A204.1 (cell line): Measurements from ENCODE around the gene HSD17B14.
"Not testable (repeated sequence)": the region's sequence is repeated elsewhere in the genome, so short reads cannot be mapped to it uniquely, and the experiment has no call there.

Experiments
- FAIRE-seq: peaks from 2 replicates; lab custom pipeline; 2012; peaks lifted over from hg19 to GRCh38; lab: Jason Lieb, UNC

The HSD17B14 gene

DNA sequence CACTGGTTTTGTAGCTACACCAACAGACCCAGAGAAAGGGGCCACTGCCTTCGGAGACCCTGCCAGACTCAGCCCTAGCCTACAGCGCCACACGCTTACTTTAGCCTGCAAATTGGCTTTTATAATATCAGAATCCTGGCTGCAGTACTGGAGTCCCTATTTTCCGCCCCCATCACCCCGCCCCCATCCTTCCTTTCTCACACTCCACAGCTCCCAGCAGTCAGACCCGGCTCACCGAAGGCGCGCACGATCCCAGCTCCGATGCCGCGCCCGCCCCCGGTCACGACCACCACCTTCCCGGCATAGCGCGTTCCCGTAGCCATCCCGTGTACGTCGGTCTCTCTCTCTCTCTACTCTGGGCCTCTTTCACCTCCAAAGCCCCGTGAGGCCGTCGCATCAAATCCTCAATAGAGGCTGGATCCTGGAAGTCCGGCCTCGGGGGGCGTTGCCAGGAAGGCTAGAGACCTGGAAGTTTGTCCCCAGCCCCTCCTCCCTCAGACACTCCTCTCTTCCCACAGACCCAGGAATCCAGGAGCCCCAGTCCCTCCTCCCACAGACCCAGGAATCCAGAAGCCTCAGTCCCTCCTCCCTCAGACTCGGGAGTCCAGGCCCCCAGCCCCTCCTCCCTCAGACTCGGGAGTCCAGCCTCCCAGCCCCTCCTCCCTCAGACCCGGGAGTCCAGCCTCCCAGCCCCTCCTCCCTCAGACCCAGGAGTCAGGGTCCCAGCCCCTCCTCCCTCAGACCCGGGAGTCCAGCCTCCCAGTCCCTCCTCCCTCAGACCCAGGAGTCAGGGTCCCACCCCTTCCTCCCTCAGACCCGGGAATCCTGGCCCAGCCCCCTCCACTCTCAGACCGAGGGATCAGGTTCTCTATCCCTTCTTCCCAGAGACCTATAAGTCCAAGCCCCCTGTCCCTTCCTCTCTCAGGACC, at the start of gene HSD17B14:
HSD17B14 (minus strand) TSS at position 403 of the 929 bp plus-strand sequence; CDS start at position 323, 80 bp downstream.
- no peak for FAIRE-seq

DNA sequence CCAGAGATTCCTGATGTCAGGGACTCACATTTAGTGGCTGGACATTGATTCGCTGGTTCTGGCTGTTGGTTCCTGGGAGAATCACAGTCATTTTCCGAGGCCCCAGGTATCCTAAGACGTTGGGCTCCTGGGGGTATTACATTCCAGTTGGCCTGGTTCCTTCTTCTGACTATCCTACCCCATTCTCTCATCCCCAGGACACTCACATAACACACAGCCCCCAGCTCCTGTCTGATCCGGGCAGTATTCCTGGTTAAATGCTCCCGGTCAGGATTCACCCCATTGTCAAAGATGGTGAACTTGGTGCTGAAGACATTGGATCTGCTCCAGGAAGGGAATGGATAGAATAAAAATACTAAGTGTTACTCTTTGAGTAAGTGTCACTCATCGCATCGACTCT, 47.4 kb upstream of the HSD17B14 start:
- no peak for FAIRE-seq

DNA sequence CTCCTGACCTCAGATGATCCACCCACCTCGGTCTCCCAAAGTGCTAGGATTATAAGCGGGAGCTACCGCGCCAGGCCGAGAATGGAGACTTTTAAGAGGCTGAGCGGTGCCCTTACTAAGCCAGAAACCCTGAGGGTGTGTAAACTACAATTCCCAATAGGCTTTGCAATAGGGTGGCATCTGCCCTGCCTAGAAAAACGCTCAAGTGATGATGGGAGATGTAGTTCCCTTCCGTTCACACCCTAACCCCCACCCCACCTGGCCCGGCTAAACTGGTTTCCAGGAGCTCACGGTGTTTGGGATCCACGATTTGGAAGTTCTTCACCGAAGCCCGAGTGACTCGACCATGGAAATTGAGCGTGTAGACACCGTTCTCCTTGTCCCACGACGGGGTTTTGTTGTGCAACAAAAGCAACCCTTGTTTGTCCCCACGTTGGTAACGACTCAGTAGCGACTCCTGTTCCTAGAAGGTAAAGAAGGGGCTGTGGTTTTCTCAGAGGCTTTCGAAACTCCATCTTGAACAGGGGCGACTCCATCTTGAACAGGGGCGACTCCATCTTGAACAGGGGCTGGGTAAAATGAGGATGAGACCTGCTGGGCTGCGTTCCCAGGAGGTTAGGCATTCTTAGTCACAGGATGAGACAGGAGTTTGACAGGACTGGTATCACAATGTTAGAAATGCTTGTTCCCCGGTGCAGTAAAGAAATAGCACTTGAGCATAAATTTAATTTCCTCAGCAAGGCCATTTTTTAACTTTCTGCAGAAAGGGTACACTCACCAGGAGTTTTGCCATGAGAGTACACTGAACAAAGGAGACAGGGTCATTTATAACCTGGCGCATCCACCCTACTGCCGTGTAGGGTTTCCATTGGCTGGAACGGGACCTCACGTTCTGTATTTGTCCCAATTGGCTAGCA, 45.7 kb upstream of the HSD17B14 start:
- no peak for FAIRE-seq

DNA sequence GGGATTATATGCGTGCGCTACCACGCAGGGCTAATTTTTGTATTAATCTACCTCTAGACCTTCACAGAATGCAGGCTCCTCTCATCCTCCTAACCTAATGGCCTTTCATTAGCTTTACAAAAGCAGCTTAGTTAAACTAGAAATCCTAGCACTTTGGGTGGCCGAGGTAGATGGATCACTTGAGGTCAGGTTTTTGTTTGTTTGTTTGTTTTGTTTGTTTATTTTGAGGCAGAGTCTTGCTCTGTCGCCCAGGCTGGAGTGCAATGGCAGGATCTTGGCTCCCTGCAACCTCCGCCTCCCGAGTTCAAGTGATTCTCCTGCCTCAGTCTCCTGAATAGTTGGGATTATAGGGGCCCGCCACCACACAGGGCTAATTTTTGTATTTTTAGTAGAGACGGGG, 43.4 kb upstream of the HSD17B14 start:
- FAIRE-seq: not testable (repeated sequence)

DNA sequence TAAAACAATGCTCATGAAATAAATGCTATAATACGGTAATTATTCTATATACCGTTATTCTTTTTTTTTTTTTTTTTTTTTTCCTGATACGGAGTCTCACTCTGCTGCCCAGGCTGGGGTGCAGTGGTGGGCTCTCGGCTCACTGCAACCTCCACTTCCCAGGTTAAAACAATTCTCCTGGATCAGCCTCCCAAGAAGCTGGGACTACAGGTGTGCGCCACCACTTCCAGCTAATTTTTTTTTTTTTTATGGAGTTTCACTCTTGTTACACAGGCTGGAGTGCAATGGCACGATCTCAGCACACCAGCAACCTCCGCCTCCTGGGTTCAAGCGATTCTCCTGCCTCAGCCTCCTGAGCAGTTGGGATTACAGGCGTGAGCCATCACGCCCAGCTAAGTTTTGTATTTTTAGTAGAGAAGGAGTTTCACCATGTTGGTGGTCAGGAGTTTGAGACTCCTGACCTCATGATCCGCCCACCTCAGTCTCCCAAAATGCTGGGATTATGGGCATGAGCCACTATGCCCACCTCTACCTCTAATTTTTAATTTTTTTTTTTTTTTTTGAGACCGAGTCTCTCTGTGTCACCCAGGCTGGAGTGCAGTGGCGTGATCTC, 42.8 kb upstream of the HSD17B14 start:
- FAIRE-seq: no peak

DNA sequence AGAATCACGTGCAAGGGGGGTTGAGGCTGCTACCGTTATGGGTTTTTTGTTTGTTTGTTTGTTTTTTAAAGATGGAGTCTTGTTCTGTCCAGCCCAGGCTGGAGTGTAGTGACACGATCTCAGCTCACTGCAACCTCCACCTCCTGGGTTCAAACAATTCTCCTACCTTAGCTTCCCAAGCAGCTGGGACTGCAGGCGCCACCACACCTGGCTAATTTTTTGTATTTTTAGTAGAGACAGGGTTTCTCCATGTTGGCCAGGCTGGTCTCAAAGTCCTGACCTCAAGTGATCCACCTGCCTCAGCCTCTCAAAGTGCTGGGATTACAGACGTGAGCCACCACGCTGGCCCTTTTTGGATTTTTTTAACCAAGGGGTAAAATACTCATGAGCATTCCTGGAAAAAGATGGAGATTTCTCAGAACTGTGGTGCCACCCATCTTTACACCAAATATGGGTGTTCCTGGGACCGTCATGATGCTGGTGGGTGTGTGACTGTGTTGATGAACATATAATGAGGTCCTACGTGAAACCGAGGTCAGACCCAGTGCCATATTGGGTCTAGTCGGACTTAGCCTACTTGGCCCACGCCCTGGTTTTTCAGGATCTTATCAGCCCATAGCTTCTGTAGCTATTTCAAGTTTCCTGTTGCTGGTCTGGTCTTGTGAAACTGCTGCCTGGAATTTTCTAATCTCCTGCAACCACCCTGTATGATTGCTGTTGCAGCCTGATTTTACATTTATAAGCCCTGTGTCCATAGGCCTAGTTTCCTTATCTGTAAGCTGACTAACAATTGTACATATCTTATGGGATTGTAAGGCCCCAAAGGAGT, 42.1 kb upstream of the HSD17B14 start:
- FAIRE-seq: no peak

DNA sequence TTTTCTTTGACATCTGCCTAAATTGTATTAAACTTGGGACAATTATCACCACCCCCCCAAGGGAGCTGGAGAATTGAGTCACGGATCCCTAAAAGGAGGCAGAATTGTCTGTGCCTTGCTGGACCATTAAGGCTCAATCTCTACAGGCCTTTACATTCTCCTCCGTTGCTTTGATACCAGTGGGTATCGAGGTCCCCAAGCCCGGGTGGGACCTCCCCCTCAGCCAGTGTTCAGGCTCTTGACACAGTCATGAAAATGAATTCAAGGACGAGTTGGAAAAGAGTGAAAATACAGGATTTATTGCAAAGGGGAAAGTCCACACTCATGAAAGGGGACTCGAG, 41.5 kb upstream of the HSD17B14 start:
- FAIRE-seq: no peak

DNA sequence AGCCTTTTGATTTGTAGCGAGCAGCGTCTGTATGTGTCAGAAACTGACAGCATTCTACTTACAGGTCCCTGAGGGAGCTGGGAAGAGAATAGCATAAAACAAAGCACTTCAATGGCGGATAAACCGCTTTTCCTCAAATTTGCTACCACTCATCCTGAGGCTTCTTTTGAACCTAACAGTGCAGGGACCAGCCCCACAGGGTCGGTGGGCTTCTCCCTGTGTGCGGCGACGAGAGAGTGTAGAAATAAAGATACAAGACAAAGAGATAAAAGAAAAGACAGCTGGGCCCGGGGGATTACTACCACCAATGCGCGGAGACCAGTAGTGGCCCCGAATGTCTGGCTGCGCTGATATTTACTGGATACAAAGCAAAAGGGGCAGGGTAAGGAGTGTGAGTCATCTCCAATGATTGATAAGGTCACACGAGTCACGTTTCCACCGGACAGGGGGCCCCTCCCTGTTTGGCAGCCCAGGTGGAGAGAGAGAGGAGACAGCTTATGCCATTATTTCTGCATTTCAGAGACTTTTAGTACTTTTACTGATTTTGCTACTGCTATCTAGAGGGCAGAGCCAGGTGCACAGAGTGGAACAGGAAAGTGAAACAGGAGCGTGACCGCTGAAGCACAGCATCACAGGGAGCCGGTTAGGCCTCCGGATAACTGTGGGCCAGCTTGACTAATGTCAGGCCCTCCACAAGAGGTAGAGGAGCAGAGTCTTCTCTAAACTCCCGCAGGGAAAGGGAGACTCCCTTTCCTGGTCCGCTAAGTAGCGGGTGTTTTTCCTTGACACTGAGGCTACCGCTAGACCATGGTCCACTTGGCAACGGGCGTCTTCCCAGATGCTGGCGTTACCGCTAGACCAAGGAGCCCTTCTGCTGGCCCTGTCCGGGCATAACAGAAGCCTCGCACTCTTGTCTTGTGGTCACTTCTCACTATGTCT, 40.0 kb upstream of the HSD17B14 start:
- not testable (repeated sequence) for FAIRE-seq

DNA sequence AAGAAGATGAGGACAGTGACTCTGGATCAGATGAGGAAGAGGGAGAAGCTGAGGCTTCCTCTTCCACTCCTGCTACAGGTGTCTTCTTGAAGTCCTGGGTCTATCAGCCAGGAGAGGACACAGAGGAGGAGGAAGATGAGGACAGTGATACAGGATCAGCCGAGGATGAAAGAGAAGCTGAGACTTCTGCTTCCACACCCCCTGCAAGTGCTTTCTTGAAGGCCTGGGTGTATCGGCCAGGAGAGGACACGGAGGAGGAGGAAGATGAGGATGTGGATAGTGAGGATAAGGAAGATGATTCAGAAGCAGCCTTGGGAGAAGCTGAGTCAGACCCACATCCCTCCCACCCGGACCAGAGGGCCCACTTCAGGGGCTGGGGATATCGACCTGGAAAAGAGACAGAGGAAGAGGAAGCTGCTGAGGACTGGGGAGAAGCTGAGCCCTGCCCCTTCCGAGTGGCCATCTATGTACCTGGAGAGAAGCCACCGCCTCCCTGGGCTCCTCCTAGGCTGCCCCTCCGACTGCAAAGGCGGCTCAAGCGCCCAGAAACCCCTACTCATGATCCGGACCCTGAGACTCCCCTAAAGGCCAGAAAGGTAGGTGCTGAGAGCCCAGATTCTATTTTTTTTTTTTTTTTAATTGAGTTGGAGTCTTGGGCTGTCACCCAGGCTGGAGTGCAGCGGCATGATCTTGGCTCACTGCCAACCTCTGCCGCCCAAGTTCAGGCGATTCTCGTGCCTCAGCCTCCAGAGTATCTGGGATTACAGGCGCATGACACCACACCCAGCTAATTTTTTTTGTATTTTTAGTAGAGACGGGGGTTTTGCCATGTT, 38.2 kb upstream of the HSD17B14 start:
- FAIRE-seq: no peak

DNA sequence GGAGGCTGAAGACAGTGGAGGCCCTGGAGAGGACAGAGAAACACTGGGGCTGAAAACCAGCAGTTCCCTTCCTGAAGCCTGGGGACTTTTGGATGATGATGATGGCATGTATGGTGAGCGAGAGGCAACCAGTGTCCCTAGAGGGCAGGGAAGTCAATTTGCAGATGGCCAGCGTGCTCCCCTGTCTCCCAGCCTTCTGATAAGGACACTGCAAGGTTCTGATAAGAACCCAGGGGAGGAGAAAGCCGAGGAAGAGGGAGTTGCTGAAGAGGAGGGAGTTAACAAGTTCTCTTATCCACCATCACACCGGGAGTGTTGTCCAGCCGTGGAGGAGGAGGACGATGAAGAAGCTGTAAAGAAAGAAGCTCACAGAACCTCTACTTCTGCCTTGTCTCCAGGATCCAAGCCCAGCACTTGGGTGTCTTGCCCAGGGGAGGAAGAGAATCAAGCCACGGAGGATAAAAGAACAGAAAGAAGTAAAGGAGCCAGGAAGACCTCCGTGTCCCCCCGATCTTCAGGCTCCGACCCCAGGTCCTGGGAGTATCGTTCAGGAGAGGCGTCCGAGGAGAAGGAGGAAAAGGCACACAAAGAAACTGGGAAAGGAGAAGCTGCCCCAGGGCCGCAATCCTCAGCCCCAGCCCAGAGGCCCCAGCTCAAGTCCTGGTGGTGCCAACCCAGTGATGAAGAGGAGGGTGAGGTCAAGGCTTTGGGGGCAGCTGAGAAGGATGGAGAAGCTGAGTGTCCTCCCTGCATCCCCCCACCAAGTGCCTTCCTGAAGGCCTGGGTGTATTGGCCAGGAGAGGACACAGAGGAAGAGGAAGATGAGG, 37.4 kb upstream of the HSD17B14 start:
- FAIRE-seq: no peak

DNA sequence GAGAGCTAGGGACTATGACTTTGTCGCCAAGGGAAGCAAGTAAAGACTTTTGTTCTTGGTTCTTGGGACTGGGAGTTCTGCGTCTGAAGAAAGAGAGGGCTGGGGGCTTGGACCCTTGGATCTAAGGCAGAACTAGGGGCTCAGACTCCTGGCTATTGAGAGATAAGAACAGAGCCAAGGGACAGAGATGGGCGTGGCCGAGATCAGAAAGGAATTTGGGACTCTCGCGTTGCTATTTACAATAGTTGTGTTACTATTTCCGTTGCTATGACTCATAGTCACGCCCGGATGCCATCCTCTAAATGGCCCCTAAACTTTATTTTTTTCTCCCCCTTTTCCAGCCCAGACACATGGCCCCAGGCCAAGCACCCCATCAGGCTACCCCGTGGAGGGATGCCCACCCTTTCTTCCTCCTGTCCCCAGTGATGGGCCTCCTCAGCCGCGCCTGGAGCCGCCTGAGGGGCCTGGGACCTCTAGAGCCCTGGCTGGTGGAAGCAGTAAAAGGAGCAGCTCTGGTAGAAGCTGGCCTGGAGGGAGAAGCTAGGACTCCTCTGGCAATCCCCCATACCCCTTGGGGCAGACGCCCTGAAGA, 36.7 kb upstream of the HSD17B14 start:
- FAIRE-seq: no peak

DNA sequence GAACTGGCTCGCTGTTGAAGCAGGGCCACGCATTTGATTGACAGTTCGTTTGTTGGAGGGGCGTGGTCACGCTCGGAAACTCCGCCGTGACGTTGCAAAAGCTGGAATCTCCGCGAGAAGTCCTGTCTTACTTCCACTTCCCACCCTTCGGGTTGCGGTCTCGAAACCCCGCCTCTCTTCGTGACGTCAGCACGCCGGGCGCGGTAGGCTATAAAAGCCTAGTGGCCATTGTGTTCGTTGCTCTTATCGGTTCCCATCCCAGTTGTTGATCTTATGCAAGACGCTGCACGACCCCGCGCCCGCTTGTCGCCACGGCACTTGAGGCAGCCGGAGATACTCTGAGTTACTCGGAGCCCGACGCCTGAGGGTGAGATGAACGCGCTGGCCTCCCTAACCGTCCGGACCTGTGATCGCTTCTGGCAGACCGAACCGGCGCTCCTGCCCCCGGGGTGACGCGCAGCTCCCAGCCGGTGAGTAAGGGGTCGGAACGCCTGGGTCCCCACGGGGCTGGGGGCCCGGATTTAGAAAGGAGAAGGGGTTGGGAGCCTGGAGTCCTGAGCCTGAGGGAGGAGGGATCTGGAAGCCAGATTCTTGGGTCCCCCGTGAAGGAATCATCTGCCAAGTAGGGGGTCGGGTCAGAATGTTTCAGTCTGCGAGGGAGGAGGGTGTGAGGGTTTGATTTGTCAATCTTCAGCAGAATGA, 36.0 kb upstream of the HSD17B14 start, which contains the start of gene PPP1R15A:
PPP1R15A (plus strand) TSS at position 240 of the 702 bp plus-strand sequence. CDS start 813 bp downstream, outside the sequence.
- FAIRE-seq: peak; percentile 98

DNA sequence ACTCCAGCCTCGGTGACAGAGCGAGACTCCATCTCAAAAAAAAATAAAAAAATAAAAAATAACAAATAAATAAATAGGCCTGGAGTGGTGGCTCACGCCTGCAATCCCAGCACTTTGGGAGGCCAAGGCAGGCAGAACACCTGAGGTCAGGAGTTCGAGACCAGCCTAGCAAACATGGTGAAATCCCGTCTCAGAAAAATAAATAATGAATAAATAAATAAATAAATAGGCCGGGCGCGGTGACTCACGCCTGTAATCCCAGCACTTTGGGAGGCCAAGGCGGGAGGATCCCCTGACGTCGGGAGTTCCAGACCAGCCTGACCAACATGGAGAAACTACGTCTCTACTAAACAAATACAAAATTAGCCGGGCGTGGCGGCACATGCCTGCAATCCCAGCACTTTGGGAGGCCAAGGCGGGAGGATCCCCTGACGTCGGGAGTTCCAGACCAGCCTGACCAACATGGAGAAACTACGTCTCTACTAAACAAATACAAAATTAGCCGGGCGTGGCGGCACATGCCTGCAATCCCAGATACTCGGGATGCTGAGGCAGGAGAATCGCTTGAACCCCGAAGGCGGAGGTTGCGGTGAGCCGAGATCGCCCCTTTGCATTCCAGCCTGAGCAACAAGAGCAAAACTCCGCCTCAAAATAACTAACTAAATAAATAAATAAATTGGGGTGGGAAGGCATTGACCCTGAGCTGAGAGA, 35.3 kb upstream of the HSD17B14 start:
- FAIRE-seq: not testable (repeated sequence)

DNA sequence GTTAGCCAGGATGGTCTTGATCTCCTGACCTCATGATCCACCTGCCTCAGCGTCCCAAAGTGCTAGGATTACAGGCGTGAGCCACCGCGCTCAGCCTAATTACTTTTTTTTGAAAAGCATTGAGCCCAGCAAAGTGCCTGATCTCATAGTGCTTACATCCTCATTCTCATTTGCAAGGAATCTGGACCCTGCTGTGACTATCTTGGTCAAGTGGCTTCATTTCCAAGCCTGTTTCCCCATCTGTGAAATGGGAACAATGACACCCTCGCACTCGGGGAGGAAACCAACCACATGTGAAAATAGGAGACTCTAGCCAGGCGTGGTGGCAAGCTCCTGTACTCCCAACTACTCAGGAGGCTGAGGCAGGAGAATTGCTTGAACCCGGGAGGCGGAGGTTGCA, 33.8 kb upstream of the HSD17B14 start:
- FAIRE-seq: no peak

DNA sequence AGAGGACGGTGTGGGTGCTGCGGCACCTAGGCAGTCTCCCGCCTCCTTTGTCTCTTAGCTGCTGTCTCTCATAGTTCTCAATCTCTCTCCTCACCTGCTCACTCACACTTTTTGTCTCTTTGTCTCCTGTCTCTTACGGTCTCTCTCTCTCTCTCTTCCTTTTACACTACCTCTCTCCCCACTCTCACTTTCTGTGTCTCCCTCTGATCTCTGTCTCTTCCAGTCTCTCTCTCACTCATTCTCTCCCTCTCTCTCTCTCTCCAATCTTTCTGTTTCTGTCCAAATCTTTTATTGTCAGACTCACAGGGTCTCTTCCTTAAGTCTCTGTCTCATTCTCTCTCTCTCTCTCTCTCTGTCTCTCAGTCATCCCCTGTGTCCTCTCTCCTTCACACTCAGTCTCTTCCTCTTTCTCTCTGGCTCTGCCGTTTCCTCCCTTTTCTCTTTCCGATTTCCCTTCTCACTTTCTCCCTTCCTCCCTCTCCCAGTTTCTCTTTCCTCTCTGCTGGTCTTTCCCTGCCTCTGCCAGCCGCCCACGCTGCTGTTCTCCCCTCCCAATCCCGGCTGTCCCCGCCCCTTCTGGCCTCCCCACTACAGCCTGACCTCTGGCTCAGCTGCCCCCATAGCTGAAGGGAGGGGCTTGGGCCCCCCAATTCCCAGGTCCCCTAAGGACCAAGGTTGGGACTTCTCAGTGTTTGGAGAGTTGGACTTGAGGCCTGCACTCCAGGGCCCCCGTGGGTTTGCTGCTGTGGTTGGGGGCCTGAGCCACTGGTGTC, 32.0 kb upstream of the HSD17B14 start, which contains the start of gene PLEKHA4:
PLEKHA4 (minus strand) TSS at position 504 of the 773 bp plus-strand sequence. CDS start 997 bp downstream, outside the sequence.
- FAIRE-seq: no peak

DNA sequence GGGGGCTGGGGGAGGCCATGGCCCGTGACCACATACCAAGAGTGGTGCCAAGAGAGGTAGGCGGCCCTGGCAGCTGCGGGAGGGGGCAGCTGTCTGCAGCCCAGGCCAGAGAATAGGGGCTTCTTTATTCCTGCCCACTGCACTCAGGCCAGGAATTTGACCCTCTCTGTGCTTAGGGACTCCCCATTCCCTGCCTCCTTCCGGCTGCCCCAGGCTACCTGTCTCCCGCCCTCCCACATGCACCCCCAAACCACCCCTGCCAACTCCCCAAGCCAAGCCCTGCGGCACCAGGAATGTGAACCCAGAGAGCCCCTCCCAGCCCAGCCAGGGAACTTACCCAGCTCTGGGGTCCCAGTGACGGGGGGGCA, 31.4 kb upstream of the HSD17B14 start:
- FAIRE-seq: no peak
